Neutrophil (primary cell): ENCODE measurements around the gene GDF10.

Experiments used
- H3K27ac ChIP-seq: fragments of 200-600 bp; sonication (generic); 2 replicates; pipeline ENCODE4 v1.5.1; 2016; ENCODE audit warnings: mild to moderate bottlenecking, moderate library complexity
- H3K27me3 ChIP-seq: fragments of 200-600 bp; sonication (generic); 2 replicates; pipeline ENCODE4 v1.6.0; 2016; ENCODE audit warnings: mild to moderate bottlenecking
- H3K36me3 ChIP-seq: fragments of 200-600 bp; sonication (generic); 2 replicates; pipeline ENCODE4 v1.5.1; 2017
- H3K4me1 ChIP-seq, 2 experiments: fragments of 200-600 bp in 1 of 2; sonication (generic) in 1 of 2; 1 replicate in 1 of 2; 2 replicates in 1 of 2; pipeline versions ENCODE4 v1.5.1 to v1.6.1; 2013 to 2016; ENCODE audit warnings: low read depth in 1 of 2, low read length in 1 of 2, mild to moderate bottlenecking in 1 of 2, moderate library complexity in 1 of 2; ENCODE audit not compliant: control insufficient read depth in 1 of 2, insufficient read depth in 1 of 2
- H3K4me3 ChIP-seq, 2 experiments: fragments of 200-600 bp in 1 of 2; sonication (generic) in 1 of 2; 1 replicate in 1 of 2; 2 replicates in 1 of 2; pipeline ENCODE4 v1.5.1; 2013 to 2016; ENCODE audit warnings: low read depth in 1 of 2, low read length in 1 of 2, mild to moderate bottlenecking in 1 of 2, moderate library complexity in 1 of 2
- H3K9me3 ChIP-seq: fragments of 200-600 bp; sonication (generic); 2 replicates; pipeline ENCODE4 v1.5.1; 2016
- CTCF ChIP-seq: fragments of 200-600 bp; sonication (generic); IDR thresholded peaks from 2 replicates; pipeline ENCODE4 v1.5.1; 2016; ENCODE audit warnings: antibody characterized with exemption

GDF10 gene

DNA sequence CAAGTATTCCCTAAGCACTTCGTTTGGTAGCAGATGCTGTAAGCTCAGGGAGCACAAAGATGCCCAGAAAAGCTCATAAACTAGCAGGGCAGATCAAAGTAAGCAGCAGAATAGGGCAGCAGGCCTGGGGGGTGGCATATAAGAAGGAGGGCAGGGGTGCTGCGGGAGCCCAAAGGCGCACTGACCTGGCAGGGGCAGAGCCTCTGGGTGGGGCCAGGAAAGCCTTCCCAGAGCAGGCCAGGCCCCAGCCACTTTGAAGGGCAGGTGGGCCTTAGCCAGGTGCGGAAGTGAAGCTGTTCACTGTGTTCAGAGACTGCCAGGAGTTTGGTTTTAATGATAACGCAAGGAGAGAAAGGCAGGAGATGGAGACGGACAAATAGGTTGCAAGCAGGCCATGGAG is 3.9 kb downstream of the GDF10 start:
- H3K27me3 ChIP-seq = peaks cover 81% of the 10 kb centered on the region

DNA sequence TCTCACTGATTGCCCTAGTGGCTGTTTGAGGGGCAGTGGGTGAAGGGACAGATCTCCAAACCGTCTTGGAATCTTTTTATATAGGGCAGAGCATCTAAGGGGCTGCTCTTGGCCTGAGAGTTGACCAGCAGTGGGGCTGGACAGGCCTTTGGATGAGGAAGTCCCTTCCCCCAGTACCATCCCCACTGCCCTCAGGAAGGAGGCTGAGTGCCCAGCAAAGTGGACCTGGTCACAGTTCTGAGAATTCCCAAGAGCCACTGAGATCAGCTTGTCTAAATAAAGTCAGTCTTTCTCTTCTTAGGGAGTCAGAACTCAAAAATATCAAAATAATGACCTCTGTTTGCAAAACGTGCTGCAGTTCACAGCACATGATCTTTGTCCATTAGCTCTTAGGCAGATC is 5.6 kb downstream of the GDF10 start:
- no peak overlapping the region for H3K4me3 ChIP-seq
- H3K9me3 ChIP-seq = no peaks in the 10 kb centered on the region
- H3K27me3 ChIP-seq = peaks cover 64% of the 10 kb centered on the region
- H3K4me1 ChIP-seq = peaks cover 0 to under 1% of the 10 kb centered on the region in 2 experiments
- no peak overlapping the region for H3K27ac ChIP-seq
- no peaks in the 10 kb centered on the region for H3K36me3 ChIP-seq
- no peak for TF ChIP-seq CTCF

More for the DNA sequence above, 3.9 kb downstream of the GDF10 start:
- peaks cover 0 to 5% of the 10 kb centered on the region in 2 experiments for H3K4me1 ChIP-seq
- no peaks in the 10 kb centered on the region for H3K36me3 ChIP-seq
- no peak overlapping the region for H3K4me3 ChIP-seq
- no peaks in the 10 kb centered on the region for H3K9me3 ChIP-seq
- no peak overlapping the region for H3K27ac ChIP-seq
- TF ChIP-seq CTCF = no peak

DNA sequence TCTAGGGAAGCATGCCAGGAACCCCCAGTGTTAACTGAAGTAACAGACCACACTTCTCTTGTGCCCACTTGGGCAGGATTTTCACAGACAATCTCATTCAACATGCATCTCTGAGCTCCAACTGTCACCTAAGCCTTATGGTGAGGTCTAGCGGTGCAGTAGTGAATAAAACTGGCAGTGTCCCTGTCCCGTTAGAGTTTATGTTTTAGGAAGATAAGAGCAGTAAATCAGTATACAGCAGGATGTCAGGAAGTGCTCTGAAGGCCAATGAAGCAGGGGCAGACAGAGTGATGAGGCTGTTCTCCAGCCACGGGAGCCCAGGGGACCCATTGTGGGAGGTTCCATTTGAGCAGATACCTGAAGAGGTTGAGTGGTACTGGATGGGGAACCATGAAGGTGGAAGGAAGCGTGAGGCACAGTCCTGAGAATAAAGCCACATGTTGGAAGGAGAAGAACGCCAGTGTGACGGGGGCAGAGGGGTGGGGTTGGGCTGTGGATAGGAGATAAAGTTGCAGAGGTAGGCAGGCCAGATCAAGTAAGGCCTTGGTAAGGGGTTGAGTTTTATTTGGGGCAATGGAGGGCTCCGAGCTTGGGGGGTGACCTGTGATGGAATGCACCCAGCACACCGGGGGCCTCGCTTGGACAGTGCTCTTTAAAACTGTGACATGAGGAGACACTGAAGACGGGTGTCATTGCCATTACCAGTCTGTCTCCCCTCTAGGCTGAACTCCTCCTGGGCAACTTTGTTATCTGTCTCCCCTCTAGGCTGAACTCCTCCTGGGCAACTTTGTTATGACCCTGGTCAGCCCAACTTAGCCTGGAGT is 6.6 kb downstream of the GDF10 start:
- no peak overlapping the region for H3K27ac ChIP-seq
- TF ChIP-seq CTCF = no peak
- H3K4me1 ChIP-seq = no peaks in the 10 kb centered on the region
- no peaks in the 10 kb centered on the region for H3K9me3 ChIP-seq
- peaks cover 62% of the 10 kb centered on the region for H3K27me3 ChIP-seq
- no peaks in the 10 kb centered on the region for H3K36me3 ChIP-seq
- H3K4me3 ChIP-seq = no peak overlapping the region

GRCh38 chr10:47307381-47307780 is 7.4 kb downstream of the GDF10 start:
- Histone ChIP-seq H3K9me3 (no peaks in the 10 kb centered on the region), H3K4me1 (no peaks in the 10 kb centered on the region), H3K27ac (no peak overlapping the region), H3K36me3 (no peaks in the 10 kb centered on the region), H3K27me3 (peaks cover 54% of the 10 kb centered on the region), H3K4me3 (no peak overlapping the region)
- TF ChIP-seq CTCF = no peak

- H3K9me3 ChIP-seq = no peaks in the 10 kb centered on the region
- no peaks in the 10 kb centered on the region for H3K36me3 ChIP-seq
- TF ChIP-seq CTCF = no peak
- H3K4me3 ChIP-seq = no peak overlapping the region
- H3K27me3 ChIP-seq = peaks cover 40% of the 10 kb centered on the region
- H3K4me1 ChIP-seq = no peaks in the 10 kb centered on the region
- H3K27ac ChIP-seq = no peak overlapping the region
These were observed 8.8 kb downstream of the GDF10 start for GRCh38 chr10:47308775-47309174.
